Measurements from ENCODE around the gene LARP1. TPM values are rescaled to one million over a fixed set of nuclear protein-coding genes. Genes with fewer than 3 reads are reported as not detected.
A peak's percentile ranks its signal among the peaks of the same experiment; 100 is the strongest.

Gene LARP1
- total and polyA plus RNA-seq, 9 of the 15 experiments (the other 6 are each of a cell fraction or from before 2014, with no cell fraction given): 22.6 to 300 (median 92.0) TPM

GRCh38 chr5:154782326-154782725 is 27.1 kb downstream of the LARP1 start (continued):
- TF ChIP-seq, protein P1, sequence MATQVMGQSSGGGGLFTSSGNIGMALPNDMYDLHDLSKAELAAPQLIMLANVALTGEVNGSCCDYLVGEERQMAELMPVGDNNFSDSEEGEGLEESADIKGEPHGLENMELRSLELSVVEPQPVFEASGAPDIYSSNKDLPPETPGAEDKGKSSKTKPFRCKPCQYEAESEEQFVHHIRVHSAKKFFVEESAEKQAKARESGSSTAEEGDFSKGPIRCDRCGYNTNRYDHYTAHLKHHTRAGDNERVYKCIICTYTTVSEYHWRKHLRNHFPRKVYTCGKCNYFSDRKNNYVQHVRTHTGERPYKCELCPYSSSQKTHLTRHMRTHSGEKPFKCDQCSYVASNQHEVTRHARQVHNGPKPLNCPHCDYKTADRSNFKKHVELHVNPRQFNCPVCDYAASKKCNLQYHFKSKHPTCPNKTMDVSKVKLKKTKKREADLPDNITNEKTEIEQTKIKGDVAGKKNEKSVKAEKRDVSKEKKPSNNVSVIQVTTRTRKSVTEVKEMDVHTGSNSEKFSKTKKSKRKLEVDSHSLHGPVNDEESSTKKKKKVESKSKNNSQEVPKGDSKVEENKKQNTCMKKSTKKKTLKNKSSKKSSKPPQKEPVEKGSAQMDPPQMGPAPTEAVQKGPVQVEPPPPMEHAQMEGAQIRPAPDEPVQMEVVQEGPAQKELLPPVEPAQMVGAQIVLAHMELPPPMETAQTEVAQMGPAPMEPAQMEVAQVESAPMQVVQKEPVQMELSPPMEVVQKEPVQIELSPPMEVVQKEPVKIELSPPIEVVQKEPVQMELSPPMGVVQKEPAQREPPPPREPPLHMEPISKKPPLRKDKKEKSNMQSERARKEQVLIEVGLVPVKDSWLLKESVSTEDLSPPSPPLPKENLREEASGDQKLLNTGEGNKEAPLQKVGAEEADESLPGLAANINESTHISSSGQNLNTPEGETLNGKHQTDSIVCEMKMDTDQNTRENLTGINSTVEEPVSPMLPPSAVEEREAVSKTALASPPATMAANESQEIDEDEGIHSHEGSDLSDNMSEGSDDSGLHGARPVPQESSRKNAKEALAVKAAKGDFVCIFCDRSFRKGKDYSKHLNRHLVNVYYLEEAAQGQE (IDR thresholded peaks at IDR 0.05; ENCODE audit: borderline replicate concordance): peak; percentile 33
- TF ChIP-seq, protein P1 (CRISPR knock-in tag; IDR thresholded peaks at IDR 0.05; ENCODE audit: low read depth): no peak
- TF ChIP-seq POLR2G (IDR thresholded peaks at IDR 0.05; ENCODE audit: low read depth, low read length) (0 out of 2 replicates have a peak, but pooled peaks have one; percentile 36), ZNF740 (CRISPR knock-in tag; IDR thresholded peaks at IDR 0.05) (no peak), ZNF740 (tag; IDR thresholded peaks at IDR 0.05) (no peak), KDM2B (CRISPR knock-in tag; IDR thresholded peaks at IDR 0.05) (no peak), CBFB (CRISPR knock-in tag; IDR thresholded peaks at IDR 0.05) (no peak), CEBPB (tag; IDR thresholded peaks at IDR 0.05) (no peak), ZFP91 (CRISPR knock-in tag; IDR thresholded peaks at IDR 0.05) (no peak), ZBTB8A (IDR thresholded peaks at IDR 0.05; ENCODE audit: partially characterized antibody) (no peak), ZNF445 (CRISPR knock-in tag; IDR thresholded peaks at IDR 0.05; ENCODE audit: low read depth) (no peak), ZNF140 (CRISPR knock-in tag; IDR thresholded peaks at IDR 0.05) (no peak), MIER1 (IDR thresholded peaks at IDR 0.05; ENCODE audit: low read depth) (no peak), ATF1 (CRISPR knock-in tag; IDR thresholded peaks at IDR 0.05) (no peak), ATF1 (tag; IDR thresholded peaks at IDR 0.05) (no peak), ZNF311 (CRISPR knock-in tag; IDR thresholded peaks at IDR 0.05) (no peak), TFAM (CRISPR knock-in tag; conservative IDR thresholded peaks at IDR 0.05) (no peak)
- TF ChIP-seq, protein P2, sequence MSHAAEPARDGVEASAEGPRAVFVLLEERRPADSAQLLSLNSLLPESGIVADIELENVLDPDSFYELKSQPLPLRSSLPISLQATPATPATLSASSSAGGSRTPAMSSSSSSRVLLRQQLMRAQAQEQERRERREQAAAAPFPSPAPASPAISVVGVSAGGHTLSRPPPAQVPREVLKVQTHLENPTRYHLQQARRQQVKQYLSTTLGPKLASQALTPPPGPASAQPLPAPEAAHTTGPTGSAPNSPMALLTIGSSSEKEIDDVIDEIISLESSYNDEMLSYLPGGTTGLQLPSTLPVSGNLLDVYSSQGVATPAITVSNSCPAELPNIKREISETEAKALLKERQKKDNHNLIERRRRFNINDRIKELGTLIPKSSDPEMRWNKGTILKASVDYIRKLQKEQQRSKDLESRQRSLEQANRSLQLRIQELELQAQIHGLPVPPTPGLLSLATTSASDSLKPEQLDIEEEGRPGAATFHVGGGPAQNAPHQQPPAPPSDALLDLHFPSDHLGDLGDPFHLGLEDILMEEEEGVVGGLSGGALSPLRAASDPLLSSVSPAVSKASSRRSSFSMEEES (CRISPR knock-in tag; IDR thresholded peaks at IDR 0.05): peak; percentile 83
